ENCODE measurements around the gene IL4R.
"Not testable (repeated sequence)": the region's sequence is repeated elsewhere in the genome, so short reads cannot be mapped to it uniquely, and the experiment has no call there.

The IL4R gene

GRCh38 chr16:27404163-27404823, 90.5 kb downstream of the IL4R start:
- DNase-seq (ENCODE audit: low read depth in 2 of 2): no peak

DNA sequence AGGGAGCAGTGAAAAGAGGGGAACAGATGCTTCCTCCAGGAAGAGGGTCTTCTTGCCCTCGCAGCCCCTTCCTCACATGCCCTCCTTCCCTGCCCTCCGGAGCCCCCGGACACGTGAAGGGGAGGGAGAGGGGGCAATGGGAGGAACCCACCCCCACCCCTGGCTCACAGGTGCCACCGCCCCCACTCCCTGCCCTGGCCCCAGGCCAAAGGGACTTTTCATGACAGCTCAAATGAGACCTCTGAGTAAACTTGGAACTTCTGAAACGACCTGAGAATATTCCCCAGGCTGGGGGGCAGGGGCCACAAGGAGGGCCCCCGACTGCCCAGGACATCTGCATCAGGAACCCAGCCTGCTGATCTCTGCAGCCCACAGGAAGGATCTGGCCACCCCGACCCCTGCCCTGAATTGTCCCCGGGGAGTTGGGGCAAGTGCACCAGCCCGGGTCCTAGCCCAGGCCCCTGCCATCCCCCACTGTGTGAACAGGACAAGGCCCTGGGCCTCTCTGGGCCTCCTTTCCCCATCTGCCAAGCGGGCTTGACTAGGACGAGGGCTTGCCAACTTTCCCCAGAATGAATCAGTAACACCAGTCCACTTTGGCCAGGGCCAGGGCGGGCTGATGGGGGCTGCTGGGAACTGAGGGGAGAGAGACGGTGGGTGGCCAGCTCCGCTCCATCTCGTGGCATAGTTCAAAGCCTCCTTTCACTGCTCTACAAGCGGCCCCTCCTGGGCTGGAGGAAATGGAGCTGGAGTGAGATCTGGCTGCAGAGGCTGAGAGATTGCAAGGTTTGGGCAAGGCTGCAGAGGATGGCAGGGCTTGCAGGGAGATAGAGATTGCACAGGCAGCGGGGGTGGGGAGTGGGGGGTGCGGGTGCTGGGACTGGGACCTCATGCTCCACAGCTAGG, 92.0 kb downstream of the IL4R start:
- no peak for DNase-seq (ENCODE audit: low read depth in 2 of 2)

GRCh38 chr16:27406511-27407128, 92.8 kb downstream of the IL4R start:
- no peak for DNase-seq (ENCODE audit: low read depth in 2 of 2)

DNA sequence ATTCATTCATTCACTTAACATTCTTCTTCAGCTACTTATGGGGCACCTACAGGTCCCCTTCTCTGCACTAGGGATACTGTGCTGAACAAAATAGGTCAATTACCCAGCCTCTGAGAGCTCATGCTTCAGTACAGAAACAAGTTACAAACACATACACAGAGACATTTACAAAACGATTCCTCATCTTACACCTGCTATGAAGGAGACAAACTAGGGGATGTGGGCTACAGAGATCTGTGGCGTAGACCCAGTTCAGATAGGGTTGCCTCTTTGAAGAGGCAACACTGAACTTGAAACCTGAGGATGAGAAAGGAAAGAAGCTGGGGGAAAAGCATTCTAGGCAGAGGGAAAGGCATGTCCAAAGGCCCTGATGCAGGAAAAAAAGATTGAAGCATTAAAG, 93.4 kb downstream of the IL4R start:
- no peak for DNase-seq (ENCODE audit: low read depth in 2 of 2)

GRCh38 chr16:27408012-27408601, 94.3 kb downstream of the IL4R start:
- DNase-seq (ENCODE audit: low read depth in 2 of 2): no peak

DNA sequence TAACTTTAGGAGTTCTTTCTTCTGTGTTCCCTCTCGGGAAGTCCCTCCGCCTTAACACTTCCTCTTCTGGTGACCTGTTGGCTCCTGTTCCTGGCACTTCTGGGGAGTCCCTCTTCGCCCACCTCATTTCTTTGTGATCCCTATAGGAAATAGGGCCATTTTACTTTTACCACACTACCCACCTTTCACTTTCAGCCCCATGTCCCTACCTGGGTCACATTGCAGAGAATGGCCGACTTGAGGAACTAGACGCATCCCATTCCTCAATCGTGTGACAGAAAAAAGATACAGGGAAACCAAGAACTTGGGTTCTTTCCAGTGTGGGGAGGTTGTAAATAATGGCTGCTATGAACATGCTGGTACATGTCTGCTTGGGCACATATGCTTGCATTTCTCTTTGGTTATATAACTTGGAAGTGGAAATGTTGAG, 94.8 kb downstream of the IL4R start:
- DNase-seq (ENCODE audit: low read depth in 2 of 2): no peak

DNA sequence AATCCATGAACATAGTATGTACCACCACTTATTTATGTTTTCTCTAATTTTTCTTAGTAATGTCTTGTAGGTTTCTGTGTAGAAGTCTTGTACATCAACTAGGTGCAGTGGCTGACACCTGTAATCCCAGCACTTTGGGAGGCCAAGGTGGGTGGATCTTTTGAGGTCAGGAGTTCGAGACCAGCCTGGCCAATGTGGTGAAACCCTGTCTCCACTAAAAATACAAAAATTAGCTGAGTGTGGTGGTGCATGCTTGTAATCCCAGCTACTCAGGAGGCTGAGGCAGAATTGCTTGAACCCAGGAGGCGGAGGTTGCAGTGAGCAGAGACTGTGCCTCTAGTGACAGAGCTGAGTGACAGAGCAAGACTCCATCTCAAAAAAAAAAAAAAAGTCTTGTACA, 96.2 kb downstream of the IL4R start:
- DNase-seq (ENCODE audit: low read depth in 2 of 2): not testable (repeated sequence)

DNA sequence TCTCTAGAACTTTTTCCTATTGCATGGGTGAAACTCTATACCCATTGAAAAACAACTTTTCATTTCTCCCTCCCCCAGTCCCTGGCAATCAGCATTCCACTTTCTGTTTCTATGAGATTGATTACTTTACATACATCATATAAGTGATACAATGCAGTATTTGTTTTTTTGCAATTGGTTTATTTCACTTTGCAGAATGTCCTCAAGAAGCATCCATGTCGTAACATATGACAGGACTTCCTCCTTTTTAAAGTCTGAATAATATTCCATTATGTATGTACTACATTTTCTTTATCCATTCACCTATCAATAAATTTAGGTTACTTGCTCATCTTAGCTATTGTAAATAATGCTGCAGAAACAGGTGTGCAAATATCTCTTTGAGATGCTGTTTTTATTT, 97.0 kb downstream of the IL4R start:
- DNase-seq (ENCODE audit: low read depth in 2 of 2): no peak

- no peak for DNase-seq (ENCODE audit: low read depth in 2 of 2)
These were observed 100.2 kb downstream of the IL4R start for GRCh38 chr16:27413956-27414355.

Data from fibroblast of skin of left quadriceps (primary cell).